ENCODE measurements around the gene GLDC.

DNA sequence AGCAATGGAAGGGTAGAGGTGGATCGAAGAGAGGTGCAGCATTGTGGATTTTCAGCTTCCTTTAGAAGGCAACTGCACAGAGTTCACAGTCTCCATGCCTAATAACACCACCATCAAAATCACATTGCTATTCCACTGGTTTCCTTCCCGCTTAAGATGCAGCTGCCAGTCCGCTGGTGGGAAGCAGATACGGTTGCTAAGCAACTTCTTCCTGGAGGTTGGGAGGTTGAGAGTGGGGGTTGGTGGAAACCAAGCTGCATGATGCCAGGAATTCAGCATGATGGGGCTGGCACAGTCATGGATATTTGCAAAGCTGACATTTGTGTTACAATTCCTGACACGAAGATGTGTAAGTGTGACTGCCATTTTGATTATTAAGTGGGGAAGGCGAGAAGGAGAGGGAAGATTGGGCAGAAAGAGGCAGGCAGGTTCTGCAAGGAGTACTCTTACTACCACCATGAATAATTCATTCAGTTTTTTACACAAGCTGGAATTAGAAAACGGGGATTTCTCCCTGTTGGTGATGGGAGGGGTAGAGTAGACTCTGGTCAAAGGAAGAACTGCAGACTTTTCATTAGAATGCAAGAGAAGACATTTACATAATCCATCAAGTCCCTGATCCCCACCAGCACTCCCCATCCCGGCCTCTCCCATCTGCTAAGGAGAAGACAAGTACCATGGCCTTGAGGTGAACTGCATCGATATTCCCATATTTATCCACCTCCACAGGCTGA, 87.5 kb downstream of the GLDC start:
- TF ChIP-seq CTCF (IDR thresholded peaks at IDR 0.05; ENCODE audit: low read depth, low read length, missing input control), result no peak
- TF ChIP-seq HNF4A (conservative IDR thresholded peaks at IDR 0.05), result no peak

All from liver (tissue), 3 donors.